Effector memory CD4-positive, alpha-beta T cell (primary cell): ENCODE results near the gene LCN12.

Source experiments
- DNase-seq, 3 donors: peaks; one replicate each; pipeline ENCODE4 v3.0.0-alpha.2; 2020
- H3K27ac ChIP-seq: 2 replicates; pipeline ENCODE4 v1.7.0; 2013; ENCODE audit warnings: mild to moderate bottlenecking, low read length, moderate library complexity; ENCODE audit not compliant: insufficient read depth, poor library complexity, severe bottlenecking
- H3K27me3 ChIP-seq: replicated peaks from 2 replicates; pipeline ENCODE4 v1.7.0; 2013; ENCODE audit warnings: mild to moderate bottlenecking, low read length; ENCODE audit not compliant: insufficient read depth, control insufficient read depth, poor library complexity, severe bottlenecking
- H3K36me3 ChIP-seq: 2 replicates; pipeline ENCODE4 v1.7.0; 2013; ENCODE audit warnings: mild to moderate bottlenecking, low read length, moderate library complexity; ENCODE audit not compliant: control insufficient read depth, insufficient read depth
- H3K4me1 ChIP-seq: 2 replicates; pipeline ENCODE4 v1.7.0; 2013; ENCODE audit warnings: low read length, mild to moderate bottlenecking; ENCODE audit not compliant: control insufficient read depth, insufficient read depth, poor library complexity, severe bottlenecking
- H3K4me3 ChIP-seq: 2 replicates; pipeline ENCODE4 v1.7.0; 2013; ENCODE audit warnings: low read length, low read depth, mild to moderate bottlenecking; ENCODE audit not compliant: insufficient read depth, poor library complexity, severe bottlenecking
- H3K9me3 ChIP-seq: 2 replicates; pipeline ENCODE4 v1.7.0; 2013; ENCODE audit warnings: mild to moderate bottlenecking, low read length, moderate library complexity; ENCODE audit not compliant: control insufficient read depth

The LCN12 gene

GRCh38 chr9:136939431-136939995 lies 12.6 kb upstream of the LCN12 start:
- H3K27ac ChIP-seq, result no peak overlapping the region

GRCh38 chr9:136939996-136940525 lies 12.0 kb upstream of the LCN12 start:
- H3K36me3 ChIP-seq, result peaks cover 37% of the 10 kb centered on the region
- H3K27ac ChIP-seq, result no peak overlapping the region
- peaks cover 15% of the 10 kb centered on the region for H3K4me1 ChIP-seq
- no peaks in the 10 kb centered on the region for H3K27me3 ChIP-seq
- H3K9me3 ChIP-seq, result no peaks in the 10 kb centered on the region
- no peak overlapping the region for H3K4me3 ChIP-seq
- DNase-seq, result no peak

More at GRCh38 chr9:136939431-136939995, 12.6 kb upstream of the LCN12 start:
- Histone ChIP-seq H3K4me1 (peaks cover 11% of the 10 kb centered on the region), H3K36me3 (peaks cover 37% of the 10 kb centered on the region), H3K9me3 (no peaks in the 10 kb centered on the region), H3K4me3 (no peak overlapping the region), H3K27me3 (no peaks in the 10 kb centered on the region)
- DNase-seq, result no peak

GRCh38 chr9:136940526-136941230 lies 11.4 kb upstream of the LCN12 start:
- no peak overlapping the region for H3K4me3 ChIP-seq
- peaks cover 37% of the 10 kb centered on the region for H3K36me3 ChIP-seq
- no peaks in the 10 kb centered on the region for H3K9me3 ChIP-seq
- no peak for DNase-seq
- no peak overlapping the region for H3K27ac ChIP-seq
- H3K27me3 ChIP-seq, result no peaks in the 10 kb centered on the region
- H3K4me1 ChIP-seq, result peaks cover 16% of the 10 kb centered on the region

- peaks cover 16% of the 10 kb centered on the region for H3K4me1 ChIP-seq
- H3K4me3 ChIP-seq, result no peak overlapping the region
- H3K27me3 ChIP-seq, result no peaks in the 10 kb centered on the region
- H3K36me3 ChIP-seq, result peaks cover 37% of the 10 kb centered on the region
- no peaks in the 10 kb centered on the region for H3K9me3 ChIP-seq
- no peak overlapping the region for H3K27ac ChIP-seq
- DNase-seq, result no peak
These were observed 10.6 kb upstream of the LCN12 start for GRCh38 chr9:136941231-136942111.

GRCh38 chr9:136942112-136942880 lies 9.8 kb upstream of the LCN12 start:
- no peak overlapping the region for H3K4me3 ChIP-seq
- no peak overlapping the region for H3K27ac ChIP-seq
- no peaks in the 10 kb centered on the region for H3K27me3 ChIP-seq
- DNase-seq, result no peak
- peaks cover 37% of the 10 kb centered on the region for H3K36me3 ChIP-seq
- peaks cover 16% of the 10 kb centered on the region for H3K4me1 ChIP-seq
- H3K9me3 ChIP-seq, result no peaks in the 10 kb centered on the region

GRCh38 chr9:136942881-136943230 lies 9.2 kb upstream of the LCN12 start:
- H3K27ac ChIP-seq, result peak overlapping the region; percentile 63
- no peak for DNase-seq
- peaks cover 37% of the 10 kb centered on the region for H3K36me3 ChIP-seq
- no peaks in the 10 kb centered on the region for H3K9me3 ChIP-seq
- H3K4me1 ChIP-seq, result peaks cover 16% of the 10 kb centered on the region
- no peak overlapping the region for H3K4me3 ChIP-seq
- no peaks in the 10 kb centered on the region for H3K27me3 ChIP-seq

- no peaks in the 10 kb centered on the region for H3K27me3 ChIP-seq
- DNase-seq, result no peak
- peak overlapping the region; percentile 63 for H3K4me3 ChIP-seq
- peaks cover 16% of the 10 kb centered on the region for H3K4me1 ChIP-seq
- H3K36me3 ChIP-seq, result peaks cover 37% of the 10 kb centered on the region
- no peaks in the 10 kb centered on the region for H3K9me3 ChIP-seq
- peak overlapping the region; percentile 63 for H3K27ac ChIP-seq
These were observed 8.5 kb upstream of the LCN12 start for GRCh38 chr9:136943291-136944211.

GRCh38 chr9:136944212-136944518 lies 7.9 kb upstream of the LCN12 start:
- DNase-seq, result peak in 1 of 3 donors; percentile 21
- Histone ChIP-seq H3K9me3 (no peaks in the 10 kb centered on the region), H3K27ac (peak overlapping the region; percentile 63), H3K4me3 (peak overlapping the region; percentile 63), H3K4me1 (peaks cover 16% of the 10 kb centered on the region), H3K27me3 (no peaks in the 10 kb centered on the region), H3K36me3 (peaks cover 35% of the 10 kb centered on the region)
